GM21390 (cell line): Measurements from ENCODE around the gene SLC22A2.

Experiments
- ATAC-seq: cut with Tn5 transposase; IDR thresholded peaks from one replicate; pipeline ENCODE4 v1.9.1; 2021; ENCODE audit not compliant: unreplicated experiment

The SLC22A2 gene

GRCh38 chr6:160172704-160173103 is 85.9 kb downstream of the SLC22A2 start:
- no peak for ATAC-seq

- ATAC-seq = no peak
These were observed 88.5 kb downstream of the SLC22A2 start for GRCh38 chr6:160170018-160170680.

GRCh38 chr6:160167604-160168399 is 90.8 kb downstream of the SLC22A2 start:
- no peak for ATAC-seq
